ENCODE results near the gene GLG1.
A peak's percentile ranks its signal among the peaks of the same experiment; 100 is the strongest.

The GLG1 gene

GRCh38 chr16:74465851-74466685 lies 140.8 kb downstream of the GLG1 start:
- Mint-ChIP-seq H3K36me3 (peaks cover 100% of the 10 kb centered on the region), H3K27ac (peak overlapping the region; percentile 60), H3K4me1 (peaks cover 21% of the 10 kb centered on the region), H3K9me3 (no peaks in the 10 kb centered on the region), H3K4me3 (peak overlapping the region; percentile 3)
- ATAC-seq: peak; percentile 58
- DNase-seq (ENCODE audit: low spot score in 2 of 2): no peak

- no peak for ATAC-seq
- no peak for DNase-seq (ENCODE audit: low spot score in 2 of 2)
- no peak overlapping the region for H3K4me3 Mint-ChIP-seq
- H3K27ac Mint-ChIP-seq: no peak overlapping the region
- peaks cover 100% of the 10 kb centered on the region for H3K36me3 Mint-ChIP-seq
- H3K9me3 Mint-ChIP-seq: no peaks in the 10 kb centered on the region
- peaks cover 21% of the 10 kb centered on the region for H3K4me1 Mint-ChIP-seq
These were observed 141.6 kb downstream of the GLG1 start for GRCh38 chr16:74465281-74465680.

DNA sequence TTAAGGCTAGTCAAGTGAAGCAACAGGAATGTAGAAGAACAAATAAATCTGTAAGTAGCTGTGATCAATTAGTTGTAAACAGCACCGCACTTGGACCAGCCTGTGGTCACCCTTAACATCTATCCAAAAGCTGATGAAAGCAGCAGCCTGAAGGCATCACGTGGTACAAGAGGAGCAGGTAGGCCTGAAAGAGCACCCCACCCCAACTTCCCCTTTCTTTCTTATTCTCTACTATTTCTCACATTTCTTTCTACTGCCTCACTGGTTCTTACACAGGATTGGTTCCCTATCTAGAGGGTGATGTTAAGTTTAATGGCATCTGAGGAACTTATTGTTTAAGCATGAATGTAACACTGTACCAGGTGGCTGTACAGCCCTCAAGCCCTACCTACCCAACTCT lies 143.0 kb downstream of the GLG1 start:
- no peak overlapping the region for H3K4me3 Mint-ChIP-seq
- H3K9me3 Mint-ChIP-seq: no peaks in the 10 kb centered on the region
- DNase-seq (ENCODE audit: low spot score in 2 of 2): no peak
- H3K4me1 Mint-ChIP-seq: peaks cover 21% of the 10 kb centered on the region
- ATAC-seq: no peak
- peak overlapping the region; percentile 30 for H3K27ac Mint-ChIP-seq
- H3K36me3 Mint-ChIP-seq: peaks cover 100% of the 10 kb centered on the region

DNA sequence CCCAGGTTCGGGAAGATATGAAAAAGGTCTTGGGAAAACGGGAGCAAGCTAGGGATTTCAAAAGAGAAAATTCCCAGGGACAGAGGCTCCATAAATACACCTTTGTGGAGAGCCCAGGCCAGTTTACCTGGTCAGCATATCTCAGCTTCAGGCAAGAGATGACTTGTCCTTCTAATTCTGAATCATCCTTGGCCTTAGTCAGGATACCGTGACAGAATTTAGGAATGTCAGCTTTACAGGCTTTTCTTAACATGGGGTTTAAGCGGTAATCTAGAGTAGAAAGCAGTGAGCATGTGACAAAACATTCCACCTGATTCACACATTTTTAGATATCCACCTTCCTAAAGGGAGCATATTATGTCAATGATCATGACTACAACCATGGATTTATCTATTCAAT lies 144.6 kb downstream of the GLG1 start:
- no peak overlapping the region for H3K4me3 Mint-ChIP-seq

DNA sequence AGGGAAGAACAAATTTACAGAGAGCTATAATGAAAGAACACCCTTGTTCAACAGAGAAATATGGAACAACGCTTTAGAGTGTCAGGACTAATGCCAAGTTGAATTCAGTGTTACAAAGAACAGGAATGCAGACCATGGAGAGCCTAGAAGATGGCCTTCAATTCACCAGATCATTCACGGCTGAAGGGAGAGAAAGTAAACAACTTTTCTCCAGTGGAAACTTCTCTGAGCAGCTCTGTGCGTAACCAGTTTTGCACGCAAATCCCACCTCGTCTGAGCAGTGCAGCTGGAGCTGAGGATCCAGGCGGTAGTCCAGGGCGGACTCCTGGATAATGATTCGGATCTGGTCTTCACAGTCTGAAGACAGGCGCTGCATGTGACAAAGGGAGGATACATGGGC lies 145.1 kb downstream of the GLG1 start:
- no peak overlapping the region for H3K4me3 Mint-ChIP-seq
- peaks cover 13% of the 10 kb centered on the region for H3K4me1 Mint-ChIP-seq
- H3K27ac Mint-ChIP-seq: peak overlapping the region; percentile 37
- peaks cover 100% of the 10 kb centered on the region for H3K36me3 Mint-ChIP-seq
- no peaks in the 10 kb centered on the region for H3K9me3 Mint-ChIP-seq
- DNase-seq (ENCODE audit: low spot score in 2 of 2) (no peak), ATAC-seq (no peak)

More for the DNA sequence above, 144.6 kb downstream of the GLG1 start:
- H3K9me3 Mint-ChIP-seq: no peaks in the 10 kb centered on the region
- H3K27ac Mint-ChIP-seq: peak overlapping the region; percentile 37
- ATAC-seq: no peak
- peaks cover 18% of the 10 kb centered on the region for H3K4me1 Mint-ChIP-seq
- no peak for DNase-seq (ENCODE audit: low spot score in 2 of 2)
- H3K36me3 Mint-ChIP-seq: peaks cover 100% of the 10 kb centered on the region

DNA sequence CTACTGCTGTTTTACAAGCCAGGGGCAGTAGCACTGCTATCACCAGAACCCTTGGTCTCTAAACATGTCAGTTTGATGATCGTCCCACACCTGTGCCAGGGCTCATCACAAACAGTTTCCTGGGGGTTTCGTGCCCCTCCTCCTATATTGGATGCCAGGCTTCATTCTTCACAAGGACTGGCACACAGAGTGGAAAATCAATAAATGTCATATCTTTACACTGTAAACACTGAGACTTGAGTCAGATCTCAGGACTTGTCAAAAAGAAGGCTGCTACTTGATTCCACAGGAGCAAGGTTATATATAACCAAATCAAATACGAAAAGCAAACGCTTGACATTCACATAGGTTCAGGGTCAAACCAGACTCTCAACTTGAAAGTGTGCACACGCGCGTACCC lies 146.4 kb downstream of the GLG1 start:
- no peak overlapping the region for H3K27ac Mint-ChIP-seq
- DNase-seq (ENCODE audit: low spot score in 2 of 2) (no peak), ATAC-seq (no peak)
- H3K4me1 Mint-ChIP-seq: no peaks in the 10 kb centered on the region
- H3K36me3 Mint-ChIP-seq: peaks cover 100% of the 10 kb centered on the region
- H3K4me3 Mint-ChIP-seq: no peak overlapping the region
- H3K9me3 Mint-ChIP-seq: no peaks in the 10 kb centered on the region

DNA sequence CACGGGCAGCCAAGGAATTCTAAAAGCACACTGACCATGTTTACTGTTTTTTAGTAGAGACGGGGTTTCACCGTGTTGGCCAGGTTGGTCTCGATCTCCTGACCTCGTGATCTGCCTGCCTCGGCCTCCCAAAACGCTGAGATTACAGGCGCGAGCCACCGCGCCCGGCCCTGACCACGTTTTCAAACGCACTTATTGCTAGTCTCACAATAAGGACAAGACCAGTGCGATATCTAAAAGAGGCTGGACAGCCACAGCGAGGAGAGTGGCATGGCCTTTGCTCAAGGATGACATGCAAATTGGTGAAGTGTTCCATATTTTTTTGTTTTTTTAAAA lies 150.7 kb downstream of the GLG1 start:
- Mint-ChIP-seq H3K4me1 (no peaks in the 10 kb centered on the region), H3K9me3 (no peaks in the 10 kb centered on the region), H3K36me3 (peaks cover 100% of the 10 kb centered on the region), H3K4me3 (no peak overlapping the region), H3K27ac (peak overlapping the region; percentile 29)
- ATAC-seq: no peak
- no peak for DNase-seq (ENCODE audit: low spot score in 2 of 2)

- DNase-seq (ENCODE audit: low spot score in 2 of 2) (no peak), ATAC-seq (no peak)
- Mint-ChIP-seq H3K9me3 (no peaks in the 10 kb centered on the region), H3K4me1 (no peaks in the 10 kb centered on the region), H3K27ac (peak overlapping the region; percentile 29), H3K4me3 (no peak overlapping the region), H3K36me3 (peaks cover 100% of the 10 kb centered on the region)
These were observed 151.2 kb downstream of the GLG1 start for GRCh38 chr16:74455619-74456289.

- peak overlapping the region; percentile 29 for H3K27ac Mint-ChIP-seq
- no peak overlapping the region for H3K4me3 Mint-ChIP-seq
- DNase-seq (ENCODE audit: low spot score in 2 of 2): no peak
- ATAC-seq: no peak
- peaks cover 100% of the 10 kb centered on the region for H3K36me3 Mint-ChIP-seq
- no peaks in the 10 kb centered on the region for H3K4me1 Mint-ChIP-seq
- H3K9me3 Mint-ChIP-seq: no peaks in the 10 kb centered on the region
These were observed 151.7 kb downstream of the GLG1 start for GRCh38 chr16:74455213-74455612.

- H3K36me3 Mint-ChIP-seq: peaks cover 95% of the 10 kb centered on the region
These were observed 154.8 kb downstream of the GLG1 start for GRCh38 chr16:74451951-74452758.

GRCh38 chr16:74450967-74451760 lies 155.8 kb downstream of the GLG1 start:
- Mint-ChIP-seq H3K4me3 (no peak overlapping the region), H3K36me3 (peaks cover 85% of the 10 kb centered on the region), H3K27ac (peak overlapping the region; percentile 66), H3K4me1 (peaks cover 6% of the 10 kb centered on the region), H3K9me3 (no peaks in the 10 kb centered on the region)
- DNase-seq (ENCODE audit: low spot score in 2 of 2) (no peak), ATAC-seq (no peak)

More at GRCh38 chr16:74451951-74452758, 154.8 kb downstream of the GLG1 start:
- H3K4me3 Mint-ChIP-seq: no peak overlapping the region
- H3K27ac Mint-ChIP-seq: peak overlapping the region; percentile 66
- H3K4me1 Mint-ChIP-seq: peaks cover 6% of the 10 kb centered on the region
- no peak for DNase-seq (ENCODE audit: low spot score in 2 of 2)
- ATAC-seq: no peak
- H3K9me3 Mint-ChIP-seq: no peaks in the 10 kb centered on the region

DNA sequence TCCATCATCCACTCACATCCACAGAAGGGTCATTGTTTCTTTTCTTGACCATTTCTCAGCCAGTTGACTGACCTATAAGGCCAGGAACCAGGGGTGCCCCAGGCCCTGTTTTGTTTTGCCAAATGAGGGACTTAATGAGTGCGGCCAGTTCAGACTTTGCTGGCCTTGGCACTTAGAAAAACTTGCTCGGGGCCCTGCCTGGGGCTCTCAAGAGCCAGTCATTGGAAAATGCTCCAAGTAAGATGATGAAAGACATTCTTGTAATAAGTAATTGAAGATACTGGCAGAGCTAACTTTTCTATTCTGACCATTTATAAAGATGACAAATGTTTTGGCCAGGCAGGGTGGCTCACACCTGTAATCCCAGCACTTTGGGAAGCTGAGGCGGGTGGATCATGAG lies 156.7 kb downstream of the GLG1 start:
- Mint-ChIP-seq H3K4me1 (peaks cover 6% of the 10 kb centered on the region), H3K9me3 (no peaks in the 10 kb centered on the region), H3K4me3 (no peak overlapping the region), H3K36me3 (peaks cover 76% of the 10 kb centered on the region), H3K27ac (no peak overlapping the region)
- ATAC-seq (no peak), DNase-seq (ENCODE audit: low spot score in 2 of 2) (no peak)

GRCh38 chr16:74449470-74449869 lies 157.4 kb downstream of the GLG1 start:
- DNase-seq (ENCODE audit: low spot score in 2 of 2) (no peak), ATAC-seq (no peak)
- no peak overlapping the region for H3K4me3 Mint-ChIP-seq
- H3K4me1 Mint-ChIP-seq: peaks cover 6% of the 10 kb centered on the region
- no peaks in the 10 kb centered on the region for H3K9me3 Mint-ChIP-seq
- H3K27ac Mint-ChIP-seq: peak overlapping the region; percentile 29
- H3K36me3 Mint-ChIP-seq: peaks cover 68% of the 10 kb centered on the region

DNA sequence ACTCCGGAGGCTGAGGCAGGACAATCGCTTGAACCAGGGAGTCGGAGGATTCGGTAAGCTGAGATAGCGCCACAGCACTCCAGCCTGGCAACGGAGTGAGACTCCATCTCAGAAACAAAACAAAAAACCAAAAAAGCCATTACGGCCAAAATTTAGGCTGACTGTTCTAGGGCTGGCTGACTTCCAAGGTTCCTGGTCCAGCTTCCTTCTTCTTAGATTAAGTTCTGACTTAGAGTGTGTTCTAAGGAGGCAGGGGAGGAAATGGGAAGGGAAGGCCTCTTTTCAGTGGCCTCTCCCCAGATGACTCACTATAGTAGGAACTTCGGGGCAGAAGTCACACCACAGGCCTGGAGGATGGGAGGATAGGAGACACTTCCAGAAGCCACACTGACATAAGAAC lies 157.9 kb downstream of the GLG1 start:
- Mint-ChIP-seq H3K4me1 (peaks cover 6% of the 10 kb centered on the region), H3K36me3 (peaks cover 63% of the 10 kb centered on the region), H3K27ac (peak overlapping the region; percentile 29), H3K4me3 (no peak overlapping the region), H3K9me3 (no peaks in the 10 kb centered on the region)
- no peak for DNase-seq (ENCODE audit: low spot score in 2 of 2)
- ATAC-seq: no peak

- H3K9me3 Mint-ChIP-seq: no peaks in the 10 kb centered on the region
- no peak overlapping the region for H3K4me3 Mint-ChIP-seq
- H3K36me3 Mint-ChIP-seq: peaks cover 49% of the 10 kb centered on the region
- DNase-seq (ENCODE audit: low spot score in 2 of 2) (no peak), ATAC-seq (no peak)
- H3K27ac Mint-ChIP-seq: peak overlapping the region; percentile 71
- H3K4me1 Mint-ChIP-seq: peaks cover 6% of the 10 kb centered on the region
These were observed 159.3 kb downstream of the GLG1 start for GRCh38 chr16:74447578-74447977.
